ENCODE measurements around the gene PACRG. TPM values are rescaled to one million over a fixed set of nuclear protein-coding genes. Genes with fewer than 3 reads are reported as not detected.
A peak's percentile ranks its signal among the peaks of the same experiment; 100 is the strongest.

PACRG gene
- total RNA-seq, 3 donors from 2014 or later = 0.64 to 6.4 (median 4.6) TPM

DNA sequence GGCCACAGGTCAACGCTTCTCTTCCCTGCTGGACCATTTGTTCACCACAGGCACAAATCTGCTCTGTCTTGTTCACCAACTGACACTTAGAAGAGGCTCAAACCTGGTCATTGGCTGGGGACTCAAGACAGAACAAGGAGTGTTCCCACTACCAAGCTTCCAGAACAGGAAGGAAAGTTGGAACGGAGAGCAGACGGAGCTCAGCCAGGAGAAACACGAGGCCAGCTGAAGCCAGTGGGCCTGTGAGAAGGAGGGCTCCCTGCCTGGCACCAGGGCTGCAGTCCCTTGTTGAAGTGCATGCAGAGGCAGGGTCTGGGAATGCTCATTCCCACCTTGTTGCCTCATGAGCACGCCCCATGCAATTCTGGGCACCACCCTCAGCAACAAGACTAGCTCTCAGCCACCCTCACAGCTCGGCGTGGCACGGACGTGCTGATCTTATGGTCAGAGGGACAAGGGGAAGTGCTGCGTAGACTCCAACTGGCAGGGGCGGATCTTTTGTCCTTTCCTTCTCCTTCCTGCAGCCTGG is 450.2 kb downstream of the PACRG start:
- Histone ChIP-seq H3K27ac (no peak overlapping the region), H3K4me3 (no peak overlapping the region), H3K27me3 (no peaks in the 10 kb centered on the region), H3K4me1 (no peaks in the 10 kb centered on the region), H3K9me3 (no peaks in the 10 kb centered on the region), H3K36me3 (no peaks in the 10 kb centered on the region)
- no peak for DNase-seq (ENCODE audit: low spot score in 2 of 2)
- TF ChIP-seq POLR2A (IDR thresholded peaks at IDR 0.05) (no peak), POLR2AphosphoS5 (IDR thresholded peaks at IDR 0.05) (no peak)
- TF ChIP-seq, protein P1, sequence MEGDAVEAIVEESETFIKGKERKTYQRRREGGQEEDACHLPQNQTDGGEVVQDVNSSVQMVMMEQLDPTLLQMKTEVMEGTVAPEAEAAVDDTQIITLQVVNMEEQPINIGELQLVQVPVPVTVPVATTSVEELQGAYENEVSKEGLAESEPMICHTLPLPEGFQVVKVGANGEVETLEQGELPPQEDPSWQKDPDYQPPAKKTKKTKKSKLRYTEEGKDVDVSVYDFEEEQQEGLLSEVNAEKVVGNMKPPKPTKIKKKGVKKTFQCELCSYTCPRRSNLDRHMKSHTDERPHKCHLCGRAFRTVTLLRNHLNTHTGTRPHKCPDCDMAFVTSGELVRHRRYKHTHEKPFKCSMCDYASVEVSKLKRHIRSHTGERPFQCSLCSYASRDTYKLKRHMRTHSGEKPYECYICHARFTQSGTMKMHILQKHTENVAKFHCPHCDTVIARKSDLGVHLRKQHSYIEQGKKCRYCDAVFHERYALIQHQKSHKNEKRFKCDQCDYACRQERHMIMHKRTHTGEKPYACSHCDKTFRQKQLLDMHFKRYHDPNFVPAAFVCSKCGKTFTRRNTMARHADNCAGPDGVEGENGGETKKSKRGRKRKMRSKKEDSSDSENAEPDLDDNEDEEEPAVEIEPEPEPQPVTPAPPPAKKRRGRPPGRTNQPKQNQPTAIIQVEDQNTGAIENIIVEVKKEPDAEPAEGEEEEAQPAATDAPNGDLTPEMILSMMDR (IDR thresholded peaks at IDR 0.05) = no peak
- intact Hi-C loops (cut with DNase I; ENCODE audit: low total_unique reads) = loop anchor here (10.0 kb wide), 1 partner anchor 787 kb away; no protein-coding TSS in a partner anchor

DNA sequence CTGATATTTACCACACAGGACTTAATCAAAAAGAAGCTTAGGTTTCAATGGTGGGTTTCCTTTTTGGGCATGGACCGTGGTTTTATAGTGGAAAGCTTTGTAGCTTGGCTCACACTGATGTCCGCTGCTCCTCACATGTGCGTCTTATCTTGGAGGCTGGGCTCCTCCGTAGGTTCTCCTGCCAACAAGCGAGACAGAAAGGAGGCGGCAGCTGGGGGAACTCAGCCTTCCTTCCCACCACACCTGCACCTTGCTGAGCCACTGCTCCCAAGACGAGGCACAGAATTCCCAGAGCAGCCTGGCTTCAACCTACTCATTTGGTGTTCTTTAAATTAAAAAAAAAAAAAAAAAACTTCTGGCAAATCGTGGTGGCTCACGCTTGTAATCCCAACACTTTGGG is 451.3 kb downstream of the PACRG start:
- no peak for DNase-seq (ENCODE audit: low spot score in 2 of 2)
- no peak for TF ChIP-seq POLR2AphosphoS5 (IDR thresholded peaks at IDR 0.05)
- no peak for TF ChIP-seq POLR2A (IDR thresholded peaks at IDR 0.05)
- TF ChIP-seq, protein P1 (IDR thresholded peaks at IDR 0.05) = no peak
- intact Hi-C loops (cut with DNase I; ENCODE audit: low total_unique reads) = loop anchor here (10.0 kb wide), 1 partner anchor 786 kb away; no protein-coding TSS in a partner anchor
- Histone ChIP-seq H3K36me3 (no peaks in the 10 kb centered on the region), H3K9me3 (no peaks in the 10 kb centered on the region), H3K4me3 (no peak overlapping the region), H3K27me3 (no peaks in the 10 kb centered on the region), H3K27ac (no peak overlapping the region), H3K4me1 (no peaks in the 10 kb centered on the region)

DNA sequence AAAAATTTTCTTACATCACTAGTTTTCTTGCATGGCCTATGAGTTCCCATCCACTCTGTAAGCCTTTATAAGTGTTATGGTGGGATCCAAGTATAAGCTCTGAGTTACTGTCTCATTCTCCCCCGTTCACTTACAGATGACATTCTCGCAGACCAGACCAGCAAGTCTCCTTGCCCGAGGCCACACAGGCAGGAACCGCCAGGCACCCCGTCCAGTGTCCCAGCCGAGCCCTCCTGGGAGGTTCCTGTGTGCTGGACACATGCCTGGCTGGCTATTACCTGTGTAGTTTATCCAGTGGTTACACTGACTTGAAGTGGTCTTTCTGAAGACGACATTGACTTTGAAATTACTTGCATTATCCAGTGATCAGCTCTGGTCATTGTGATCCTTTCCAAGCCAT is 451.9 kb downstream of the PACRG start:
- H3K36me3 ChIP-seq = no peaks in the 10 kb centered on the region
- DNase-seq (ENCODE audit: low spot score in 2 of 2) = no peak
- TF ChIP-seq, protein P1 (IDR thresholded peaks at IDR 0.05) = no peak
- TF ChIP-seq POLR2A (IDR thresholded peaks at IDR 0.05) = no peak
- no peak for TF ChIP-seq POLR2AphosphoS5 (IDR thresholded peaks at IDR 0.05)
- no peak overlapping the region for H3K4me3 ChIP-seq
- intact Hi-C loops (cut with DNase I; ENCODE audit: low total_unique reads) = loop anchor here (5.0 to 10.0 kb wide), 3 partner anchors 157 to 785 kb away; partner anchors contain the start of gene QKI
- no peak overlapping the region for H3K27ac ChIP-seq
- no peaks in the 10 kb centered on the region for H3K4me1 ChIP-seq
- no peaks in the 10 kb centered on the region for H3K27me3 ChIP-seq
- no peaks in the 10 kb centered on the region for H3K9me3 ChIP-seq

DNA sequence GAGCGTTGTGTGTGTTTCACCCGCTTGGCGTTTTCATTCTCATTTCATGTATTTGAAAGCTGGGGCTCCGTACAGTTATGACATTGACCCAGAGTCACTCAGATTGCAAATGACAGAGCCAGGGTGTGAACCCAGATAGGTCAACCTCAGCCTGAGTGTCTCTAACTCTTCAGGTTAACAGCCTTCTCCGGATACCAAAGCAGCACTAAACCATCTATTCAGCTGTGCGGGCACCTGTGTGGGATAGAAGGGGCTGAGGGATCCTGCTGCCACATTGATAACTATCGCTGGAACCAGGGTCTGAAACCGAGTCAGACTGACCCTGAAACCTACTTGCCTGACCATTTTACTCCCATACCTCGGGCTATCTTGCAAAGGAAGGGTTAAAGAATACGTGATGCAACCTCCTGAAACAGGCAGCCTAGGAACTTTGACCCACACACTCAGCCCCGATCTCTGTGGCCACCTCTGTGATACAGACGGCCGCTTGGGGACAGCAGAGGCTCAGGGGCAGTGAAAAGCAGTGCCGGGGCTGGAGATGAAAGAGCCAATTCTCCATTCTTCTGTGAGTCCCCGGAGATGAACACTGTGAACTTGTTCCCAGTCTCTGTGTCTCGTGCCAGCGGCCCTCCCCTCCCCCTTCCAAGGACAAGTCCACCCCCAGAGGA is 453.2 kb downstream of the PACRG start:
- Histone ChIP-seq H3K27me3 (no peaks in the 10 kb centered on the region), H3K4me1 (no peaks in the 10 kb centered on the region), H3K9me3 (no peaks in the 10 kb centered on the region), H3K4me3 (peak overlapping the region in 1 of 3 donors; percentile 49), H3K36me3 (no peaks in the 10 kb centered on the region), H3K27ac (no peak overlapping the region)
- TF ChIP-seq, protein P1 (IDR thresholded peaks at IDR 0.05) = peak in 2 of 3 donors; percentile 50 to 55
- TF ChIP-seq POLR2AphosphoS5 (IDR thresholded peaks at IDR 0.05) (no peak), POLR2A (IDR thresholded peaks at IDR 0.05) (no peak)
- intact Hi-C loops (cut with DNase I; ENCODE audit: low total_unique reads) = loop anchor here (5.0 to 10.0 kb wide), 2 partner anchors 159 to 234 kb away; partner anchors contain the start of gene QKI
- peak in 1 of 2 donors; percentile 32 for DNase-seq (ENCODE audit: low spot score in 2 of 2)

DNA sequence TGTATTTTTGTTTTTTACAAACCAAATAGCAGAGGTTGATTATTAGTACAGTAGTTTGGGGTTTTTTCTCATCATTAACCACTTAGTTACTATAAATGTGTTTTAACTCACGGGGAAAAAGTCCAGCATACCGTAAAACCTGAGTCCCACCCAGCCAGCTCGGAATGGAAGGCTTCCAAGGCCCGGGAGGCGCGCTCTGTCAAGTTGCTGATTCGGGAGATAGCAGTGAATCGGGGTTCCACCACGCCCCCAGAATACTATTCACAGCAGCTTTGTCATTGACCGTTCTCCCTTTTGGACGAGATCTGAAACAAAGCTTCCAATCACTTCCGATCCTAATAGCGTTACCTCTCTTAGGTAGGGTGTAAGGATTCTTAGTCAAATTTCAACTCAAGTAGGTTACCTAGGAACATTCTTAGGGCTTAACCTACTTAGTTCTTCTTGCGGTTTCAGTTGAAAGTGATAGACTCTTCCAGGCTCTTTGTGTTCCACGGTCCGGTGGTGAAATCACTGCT is 453.9 kb downstream of the PACRG start:
- no peaks in the 10 kb centered on the region for H3K9me3 ChIP-seq
- no peaks in the 10 kb centered on the region for H3K36me3 ChIP-seq
- no peaks in the 10 kb centered on the region for H3K27me3 ChIP-seq
- H3K4me3 ChIP-seq = peak overlapping the region in 1 of 3 donors; percentile 49
- intact Hi-C loops (cut with DNase I; ENCODE audit: low total_unique reads) = loop anchor here (5.0 to 10.0 kb wide), 2 partner anchors 159 to 233 kb away; partner anchors contain the start of gene QKI
- H3K4me1 ChIP-seq = no peaks in the 10 kb centered on the region
- no peak for DNase-seq (ENCODE audit: low spot score in 2 of 2)
- TF ChIP-seq POLR2A (IDR thresholded peaks at IDR 0.05) (no peak), POLR2AphosphoS5 (IDR thresholded peaks at IDR 0.05) (no peak)
- TF ChIP-seq, protein P1 (IDR thresholded peaks at IDR 0.05) = no peak
- H3K27ac ChIP-seq = no peak overlapping the region
